Nasal cavity respiratory epithelium epithelial cell of viscerocranial mucosa (primary cell): Measurements from ENCODE around the gene PLG. TPM values are rescaled to one million over a fixed set of nuclear protein-coding genes. Genes with fewer than 3 reads are reported as not detected.

ENCODE experiments used
- total RNA-seq: library from RNA; depleted of rRNA; stranded (reverse); fragments of >200 nt; gene quantifications from 2 replicates; pipeline ENCODE4 v1.2.3, GENCODE V29; 2014

Gene PLG
- not detected in 2 replicates for total RNA-seq

DNA sequence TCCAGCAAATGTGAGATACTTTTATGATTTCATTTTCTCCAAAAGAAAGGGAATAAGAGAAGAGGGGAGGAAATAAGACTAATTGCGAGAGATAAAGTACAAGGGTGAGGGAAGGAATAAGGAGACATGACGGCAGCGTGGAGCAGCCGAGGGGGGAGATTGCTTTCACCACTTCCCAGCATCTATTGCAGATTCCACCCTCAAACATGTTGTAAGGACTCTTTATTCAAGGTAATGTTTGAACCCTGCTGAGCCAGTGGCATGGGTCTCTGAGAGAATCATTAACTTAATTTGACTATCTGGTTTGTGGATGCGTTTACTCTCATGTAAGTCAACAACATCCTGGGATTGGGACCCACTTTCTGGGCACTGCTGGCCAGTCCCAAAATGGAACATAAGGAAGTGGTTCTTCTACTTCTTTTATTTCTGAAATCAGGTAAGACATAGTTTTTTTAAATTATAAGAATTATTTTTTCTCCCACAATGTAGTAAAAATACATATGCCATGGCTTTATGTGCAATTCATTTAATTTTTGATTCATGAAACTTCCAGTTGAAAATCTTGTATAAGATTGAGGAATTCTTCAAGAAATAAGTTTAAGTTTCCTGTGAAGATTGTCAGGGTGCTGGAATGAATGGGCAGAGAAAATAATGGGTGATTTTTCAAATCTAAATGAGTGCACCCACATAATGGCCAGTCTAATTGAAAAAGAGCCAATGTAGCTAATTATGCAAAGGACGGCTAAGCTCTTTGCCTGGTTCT lies at the start of gene PLG:
Gene PLG, plus strand, starts transcription at position 327 of the 763 bp plus-strand sequence. Its CDS starts 61 bp downstream, at position 388.

DNA sequence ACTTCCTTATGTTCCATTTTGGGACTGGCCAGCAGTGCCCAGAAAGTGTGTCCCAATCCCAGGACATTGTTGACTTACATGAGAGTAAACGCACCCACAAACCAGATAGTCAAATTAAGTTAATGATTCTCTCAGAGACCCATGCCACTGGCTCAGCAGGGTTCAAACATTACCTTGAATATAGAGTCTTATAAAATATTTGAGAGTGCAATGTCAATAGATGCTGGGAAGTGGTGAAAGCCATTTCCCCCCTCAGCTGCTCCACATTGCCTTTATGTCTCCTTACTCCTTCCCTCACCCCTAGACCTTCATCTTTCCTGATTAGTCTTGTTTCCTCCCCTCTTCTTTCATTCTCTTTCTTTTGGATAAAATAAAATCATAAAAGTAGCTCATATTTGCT lies 37.8 kb upstream of the PLG start, which contains the start of gene LPA:
Gene LPA, minus strand, starts transcription at position 78 of the 400 bp plus-strand sequence. Its CDS starts 61 bp downstream, at position 17.

Other genes starting within 250 kb of the PLG start
- gene LPA, start 38.0 kb upstream of the PLG start, total RNA-seq, result 0.43 TPM in 1 of 2 replicates, not detected in the other